Neural cell (in vitro differentiated cells): ENCODE results near the gene MATN3. TPM values are rescaled to one million over a fixed set of nuclear protein-coding genes. Genes with fewer than 3 reads are reported as not detected.

Experiments
- H2AFZ ChIP-seq: fragments of 200-600, 300-800 bp; sonication (generic), shearing (Covaris generic); 2 replicates; pipeline ENCODE4 v1.6.0; 2014; ENCODE audit warnings: low read depth, mild to moderate bottlenecking, antibody characterized with exemption, low read length, moderate library complexity
- H3F3A ChIP-seq: fragments of 200-600 bp; shearing (Covaris generic); 2 replicates; pipeline ENCODE4 v1.6.1; 2016; ENCODE audit warnings: mild to moderate bottlenecking, moderate library complexity, mixed read lengths, antibody characterized with exemption, low read length; ENCODE audit not compliant: insufficient read depth, poor library complexity, severe bottlenecking
- H3K27ac ChIP-seq: fragments of 200-600, 300-800 bp; sonication (generic), shearing (Covaris generic); 2 replicates; pipeline ENCODE4 v1.5.1; 2014; ENCODE audit warnings: mild to moderate bottlenecking, low read length, moderate library complexity
- H3K27me3 ChIP-seq: fragments of 300-800, 200-600 bp; sonication (generic), shearing (Covaris generic); 2 replicates; pipeline ENCODE4 v1.6.0; 2014; ENCODE audit warnings: mild to moderate bottlenecking, low read depth, low read length, moderate library complexity; ENCODE audit not compliant: insufficient read depth
- H3K36me3 ChIP-seq: fragments of 300-800, 200-600 bp; sonication (generic), shearing (Covaris generic); 2 replicates; pipeline ENCODE4 v1.5.1; 2014; ENCODE audit warnings: mild to moderate bottlenecking, antibody characterized with exemption, low read length, moderate library complexity; ENCODE audit not compliant: insufficient read depth
- H3K4me2 ChIP-seq: fragments of 300-800, 200-600 bp; sonication (generic), shearing (Covaris generic); 2 replicates; pipeline ENCODE4 v1.6.0; 2014; ENCODE audit warnings: mild to moderate bottlenecking, low read length
- H3K4me3 ChIP-seq: fragments of 300-800, 200-600 bp; sonication (generic), shearing (Covaris generic); 2 replicates; pipeline ENCODE4 v1.5.1; 2014; ENCODE audit warnings: mild to moderate bottlenecking, low read length, moderate library complexity
- H3K79me2 ChIP-seq: fragments of 200-600 bp; shearing (Covaris generic); replicated peaks from 2 replicates; pipeline ENCODE4 v1.6.0; 2014; ENCODE audit warnings: mild to moderate bottlenecking, low read length, moderate library complexity; ENCODE audit not compliant: insufficient read depth
- H3K9ac ChIP-seq: fragments of 300-800, 200-600 bp; sonication (generic), shearing (Covaris generic); 2 replicates; pipeline ENCODE4 v1.6.1; 2016; ENCODE audit warnings: mild to moderate bottlenecking, low read length, mixed read lengths
- H3K9me2 ChIP-seq: fragments of 200-600 bp; shearing (Covaris generic); 2 replicates; pipeline ENCODE4 v1.6.1; 2016; ENCODE audit warnings: mild to moderate bottlenecking, low read length, mixed read lengths; ENCODE audit not compliant: insufficient read depth
- H3K9me3 ChIP-seq: fragments of 200-600, 300-800 bp; sonication (generic), shearing (Covaris generic); 2 replicates; pipeline ENCODE4 v1.6.1; 2016; ENCODE audit warnings: mild to moderate bottlenecking, mixed run types, low read length, moderate library complexity, mixed read lengths
- H4K20me1 ChIP-seq: fragments of 200-600 bp; shearing (Covaris generic); 2 replicates; pipeline ENCODE4 v1.6.1; 2016; ENCODE audit warnings: mild to moderate bottlenecking, mixed run types; ENCODE audit not compliant: insufficient read depth
- EP300 ChIP-seq: fragments of 450-650 bp; conservative IDR thresholded peaks from 2 replicates; pipeline ENCODE4 v1.6.1; 2014; ENCODE audit warnings: antibody characterized with exemption, mild to moderate bottlenecking, moderate library complexity; ENCODE audit not compliant: poor library complexity, severe bottlenecking
- EZH2 ChIP-seq: fragments of 200-600, 300-800 bp; shearing (Covaris generic), sonication (generic); IDR thresholded peaks from 2 replicates; pipeline ENCODE4 v1.6.1; 2014; ENCODE audit warnings: antibody characterized with exemption, low read length, borderline replicate concordance, mild to moderate bottlenecking; ENCODE audit not compliant: insufficient read depth, poor library complexity, severe bottlenecking
- MXI1 ChIP-seq: fragments of 450-650 bp; conservative IDR thresholded peaks from 2 replicates; pipeline ENCODE4 v1.6.1; 2014; ENCODE audit warnings: antibody characterized with exemption, mild to moderate bottlenecking; ENCODE audit not compliant: poor library complexity, severe bottlenecking
- POLR2AphosphoS5 ChIP-seq: IDR thresholded peaks from 2 replicates; pipeline ENCODE4 v1.6.1; 2012
- RAD21 ChIP-seq: fragments of 450-650 bp; conservative IDR thresholded peaks from 2 replicates; pipeline ENCODE4 v1.6.1; 2014; ENCODE audit warnings: antibody characterized with exemption, mild to moderate bottlenecking, moderate library complexity
- REST ChIP-seq: IDR thresholded peaks from 2 replicates; pipeline ENCODE4 v1.6.1; 2012; ENCODE audit warnings: borderline replicate concordance
- SMC3 ChIP-seq: fragments of 450-650 bp; conservative IDR thresholded peaks from 2 replicates; pipeline ENCODE4 v1.6.1; 2014; ENCODE audit warnings: antibody characterized with exemption, mild to moderate bottlenecking, moderate library complexity; ENCODE audit not compliant: poor library complexity
- TAF1 ChIP-seq: IDR thresholded peaks from 2 replicates; pipeline ENCODE4 v1.6.1; 2012; ENCODE audit warnings: low read depth
- polyA plus RNA-seq: library from polyadenylated mRNA; depleted of rRNA; stranded (reverse); fragments of >200 nt; gene quantifications from 2 replicates; pipeline ENCODE4 v1.2.3, GENCODE V29; 2014
- TF ChIP-seq, protein P1 (sequence below): fragments of 450-650 bp; IDR thresholded peaks from 2 replicates; pipeline ENCODE4 v1.5.1; 2014; ENCODE audit warnings: antibody characterized with exemption, mild to moderate bottlenecking, moderate library complexity; ENCODE audit not compliant: poor library complexity, severe bottlenecking

MATN3 gene
- polyA plus RNA-seq, 1 donor from 2014 or later, result 0.90 TPM

DNA sequence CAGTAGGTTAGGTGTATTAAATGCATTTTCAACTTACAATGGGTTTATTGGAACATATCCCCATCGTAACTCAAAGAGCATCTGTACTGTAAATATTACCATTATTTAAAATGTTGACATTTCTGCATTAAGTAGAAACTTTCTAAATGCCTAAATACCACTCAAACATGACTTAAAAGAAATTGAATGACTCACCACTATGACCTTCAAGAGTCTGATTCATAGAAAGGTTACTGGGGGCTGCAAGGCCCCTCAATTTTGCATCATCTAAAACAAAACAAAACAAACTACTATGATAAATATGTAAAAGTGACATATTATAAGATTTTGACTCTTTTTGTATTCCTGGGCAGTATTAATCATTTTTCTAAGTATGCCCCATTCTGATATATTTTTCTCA, 30.2 kb downstream of the MATN3 start:
- Histone ChIP-seq H3K9me3 (no peaks in the 10 kb centered on the region), H3K9me2 (no peaks in the 10 kb centered on the region), H3K4me2 (no peak overlapping the region), H2AFZ (no peak overlapping the region), H3K79me2 (peaks cover 3% of the 10 kb centered on the region), H3F3A (no peaks in the 10 kb centered on the region), H3K4me3 (no peak overlapping the region), H3K9ac (no peak overlapping the region), H4K20me1 (no peaks in the 10 kb centered on the region), H3K27me3 (no peaks in the 10 kb centered on the region), H3K36me3 (no peaks in the 10 kb centered on the region), H3K27ac (no peak overlapping the region)
- no peak for TF ChIP-seq RAD21
- TF ChIP-seq EZH2, result no peak
- no peak for TF ChIP-seq EP300
- TF ChIP-seq, protein P1, sequence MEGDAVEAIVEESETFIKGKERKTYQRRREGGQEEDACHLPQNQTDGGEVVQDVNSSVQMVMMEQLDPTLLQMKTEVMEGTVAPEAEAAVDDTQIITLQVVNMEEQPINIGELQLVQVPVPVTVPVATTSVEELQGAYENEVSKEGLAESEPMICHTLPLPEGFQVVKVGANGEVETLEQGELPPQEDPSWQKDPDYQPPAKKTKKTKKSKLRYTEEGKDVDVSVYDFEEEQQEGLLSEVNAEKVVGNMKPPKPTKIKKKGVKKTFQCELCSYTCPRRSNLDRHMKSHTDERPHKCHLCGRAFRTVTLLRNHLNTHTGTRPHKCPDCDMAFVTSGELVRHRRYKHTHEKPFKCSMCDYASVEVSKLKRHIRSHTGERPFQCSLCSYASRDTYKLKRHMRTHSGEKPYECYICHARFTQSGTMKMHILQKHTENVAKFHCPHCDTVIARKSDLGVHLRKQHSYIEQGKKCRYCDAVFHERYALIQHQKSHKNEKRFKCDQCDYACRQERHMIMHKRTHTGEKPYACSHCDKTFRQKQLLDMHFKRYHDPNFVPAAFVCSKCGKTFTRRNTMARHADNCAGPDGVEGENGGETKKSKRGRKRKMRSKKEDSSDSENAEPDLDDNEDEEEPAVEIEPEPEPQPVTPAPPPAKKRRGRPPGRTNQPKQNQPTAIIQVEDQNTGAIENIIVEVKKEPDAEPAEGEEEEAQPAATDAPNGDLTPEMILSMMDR, result no peak
- TF ChIP-seq SMC3, result no peak
- no peak for TF ChIP-seq MXI1
- no peak for TF ChIP-seq TAF1
- no peak for TF ChIP-seq REST
- TF ChIP-seq POLR2AphosphoS5, result no peak

GRCh38 chr2:19979932-19980331, 32.5 kb downstream of the MATN3 start:
- no peak overlapping the region for H3K27ac ChIP-seq
- no peaks in the 10 kb centered on the region for H3K36me3 ChIP-seq
- no peaks in the 10 kb centered on the region for H3F3A ChIP-seq
- no peak overlapping the region for H3K9ac ChIP-seq
- H3K79me2 ChIP-seq, result no peaks in the 10 kb centered on the region
- no peak overlapping the region for H2AFZ ChIP-seq
- no peaks in the 10 kb centered on the region for H3K9me3 ChIP-seq
- H4K20me1 ChIP-seq, result no peaks in the 10 kb centered on the region
- no peak overlapping the region for H3K4me2 ChIP-seq
- no peaks in the 10 kb centered on the region for H3K9me2 ChIP-seq
- no peak overlapping the region for H3K4me3 ChIP-seq
- H3K27me3 ChIP-seq, result no peaks in the 10 kb centered on the region
- TF ChIP-seq MXI1 (no peak), REST (no peak), POLR2AphosphoS5 (no peak), RAD21 (no peak), EZH2 (no peak), SMC3 (no peak), TAF1 (no peak), EP300 (no peak)
- TF ChIP-seq, protein P1, result no peak
